Lower leg skin (tissue), 3 donors: ENCODE results near the gene UNC45A.

Experiments
- POLR2A ChIP-seq, 2 donors: fragments of 450-650 bp; IDR thresholded peaks; one replicate each; pipeline ENCODE4 v1.6.1; 2016 to 2017; ENCODE audit warnings: antibody characterized with exemption in 2 of 2, mild to moderate bottlenecking in 1 of 2, moderate library complexity in 1 of 2
- TF ChIP-seq, protein P1 (sequence below), 3 donors: fragments of 450-650 bp; IDR thresholded peaks; one replicate each; pipeline ENCODE4 v1.5.1; 2016; ENCODE audit warnings: antibody characterized with exemption in 3 of 3, mild to moderate bottlenecking in 3 of 3, moderate library complexity in 2 of 3

DNA sequence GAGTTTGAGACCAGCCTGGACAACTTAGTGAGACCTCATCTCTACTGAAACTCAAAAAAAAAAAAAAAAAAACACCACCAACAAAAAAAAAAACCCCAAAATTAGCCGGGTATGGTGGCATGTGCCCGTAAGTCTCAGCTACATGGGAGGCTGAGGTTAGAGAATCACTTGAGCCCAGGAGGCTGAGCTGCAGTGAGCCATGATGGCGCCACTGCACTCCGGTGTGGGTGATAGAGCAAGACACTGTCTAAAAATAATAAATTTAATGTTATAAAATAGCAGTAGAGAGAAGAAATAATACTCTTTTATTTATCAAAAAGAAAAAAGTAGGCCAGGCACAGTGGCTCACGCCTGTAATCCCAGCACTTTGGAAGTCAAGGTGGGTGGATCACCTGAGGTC lies 37.0 kb downstream of the UNC45A start:
- TF ChIP-seq, protein P1, sequence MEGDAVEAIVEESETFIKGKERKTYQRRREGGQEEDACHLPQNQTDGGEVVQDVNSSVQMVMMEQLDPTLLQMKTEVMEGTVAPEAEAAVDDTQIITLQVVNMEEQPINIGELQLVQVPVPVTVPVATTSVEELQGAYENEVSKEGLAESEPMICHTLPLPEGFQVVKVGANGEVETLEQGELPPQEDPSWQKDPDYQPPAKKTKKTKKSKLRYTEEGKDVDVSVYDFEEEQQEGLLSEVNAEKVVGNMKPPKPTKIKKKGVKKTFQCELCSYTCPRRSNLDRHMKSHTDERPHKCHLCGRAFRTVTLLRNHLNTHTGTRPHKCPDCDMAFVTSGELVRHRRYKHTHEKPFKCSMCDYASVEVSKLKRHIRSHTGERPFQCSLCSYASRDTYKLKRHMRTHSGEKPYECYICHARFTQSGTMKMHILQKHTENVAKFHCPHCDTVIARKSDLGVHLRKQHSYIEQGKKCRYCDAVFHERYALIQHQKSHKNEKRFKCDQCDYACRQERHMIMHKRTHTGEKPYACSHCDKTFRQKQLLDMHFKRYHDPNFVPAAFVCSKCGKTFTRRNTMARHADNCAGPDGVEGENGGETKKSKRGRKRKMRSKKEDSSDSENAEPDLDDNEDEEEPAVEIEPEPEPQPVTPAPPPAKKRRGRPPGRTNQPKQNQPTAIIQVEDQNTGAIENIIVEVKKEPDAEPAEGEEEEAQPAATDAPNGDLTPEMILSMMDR (IDR thresholded peaks at IDR 0.05), result no peak
- TF ChIP-seq POLR2A (IDR thresholded peaks at IDR 0.05), result no peak
